Fibroblast of skin of right quadriceps (primary cell): ENCODE measurements around the gene LPA.

Experiments
- DNase-seq: peaks from one replicate; pipeline ENCODE4 v3.0.0-alpha.2; 2013

The LPA gene

DNA sequence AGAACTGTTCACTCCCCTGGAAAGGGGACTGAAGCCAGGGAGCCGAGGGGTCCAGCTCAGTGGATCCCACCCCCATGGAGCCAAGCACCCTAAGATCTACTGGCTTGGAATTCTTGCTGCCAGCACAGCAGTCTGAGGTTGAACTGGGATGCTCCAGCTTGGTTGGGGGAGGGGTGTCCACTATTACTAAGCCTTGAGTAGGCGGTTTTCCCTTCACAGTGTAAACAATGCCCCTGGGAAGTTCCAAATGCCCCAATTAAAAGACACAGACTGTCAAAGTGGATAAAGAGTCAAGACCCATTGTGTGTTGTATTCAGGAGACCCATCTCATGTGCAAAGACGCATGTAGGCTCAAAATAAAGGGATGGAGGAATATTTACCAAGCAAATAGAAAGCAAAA, 150.2 kb downstream of the LPA start:
- DNase-seq: peak; percentile 10

DNA sequence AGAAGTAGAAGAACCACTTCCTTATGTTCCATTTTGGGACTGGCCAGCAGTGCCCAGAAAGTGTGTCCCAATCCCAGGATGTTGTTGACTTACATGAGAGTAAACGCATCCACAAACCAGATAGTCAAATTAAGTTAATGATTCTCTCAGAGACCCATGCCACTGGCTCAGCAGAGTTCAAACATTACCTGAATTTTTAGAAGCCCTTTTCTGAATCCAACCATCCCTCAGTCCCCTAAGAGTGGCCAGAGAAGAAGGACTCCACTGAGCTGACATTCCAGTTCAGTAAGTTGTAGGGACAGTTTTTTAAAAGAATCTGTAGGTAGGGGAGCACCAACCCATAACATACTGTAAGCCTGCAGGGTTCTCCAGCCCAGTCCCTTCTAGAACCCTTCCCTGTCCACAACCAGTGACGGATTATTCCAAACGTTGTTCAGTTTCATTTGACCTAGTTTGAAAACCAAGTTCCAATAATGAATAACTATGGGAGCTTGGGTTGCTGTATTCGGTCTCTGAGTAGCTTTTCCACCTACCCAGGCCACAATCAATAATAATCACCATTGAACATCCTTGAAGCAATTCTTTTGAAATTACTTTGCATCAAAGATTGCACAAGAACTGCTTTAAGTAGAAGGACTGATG, 153.0 kb downstream of the LPA start:
- DNase-seq: no peak

DNA sequence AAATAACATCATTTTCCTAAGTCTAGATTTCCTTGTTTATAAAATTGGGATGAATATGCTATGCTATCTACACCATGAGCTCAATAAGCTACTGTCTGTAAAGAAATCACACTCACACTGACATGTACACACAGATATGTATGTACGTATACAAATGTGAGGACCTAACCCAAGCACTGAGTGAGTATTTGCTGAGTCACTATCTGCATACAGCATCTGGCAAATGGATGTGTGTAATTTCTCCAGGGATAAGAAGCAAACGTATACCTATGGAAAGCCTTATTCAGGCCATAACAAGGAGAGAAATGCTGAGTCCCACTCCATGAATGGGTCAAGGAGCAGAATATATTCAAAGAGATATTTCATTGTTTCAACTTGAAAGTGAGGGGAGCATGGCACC, 153.9 kb downstream of the LPA start:
- peak; percentile 71 for DNase-seq

DNA sequence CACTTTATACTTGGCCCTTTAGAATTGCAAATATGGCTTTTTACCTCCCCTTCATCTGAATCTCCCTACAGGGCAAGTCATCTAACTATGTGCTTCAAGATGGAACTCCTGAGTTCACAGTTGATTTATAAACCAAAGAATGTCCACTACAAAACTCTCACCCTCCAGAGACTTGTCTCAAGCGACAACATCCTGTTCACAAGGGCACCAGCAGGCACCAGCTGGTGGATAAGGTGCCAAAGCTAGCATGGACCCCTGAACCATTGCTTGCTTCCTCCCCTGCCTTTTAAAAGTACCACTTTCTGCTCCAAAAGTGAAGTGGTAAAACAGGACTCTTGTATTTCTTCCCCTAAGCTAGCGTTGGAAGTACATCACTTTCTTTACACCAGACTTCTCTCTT, 154.5 kb downstream of the LPA start:
- no peak for DNase-seq

DNA sequence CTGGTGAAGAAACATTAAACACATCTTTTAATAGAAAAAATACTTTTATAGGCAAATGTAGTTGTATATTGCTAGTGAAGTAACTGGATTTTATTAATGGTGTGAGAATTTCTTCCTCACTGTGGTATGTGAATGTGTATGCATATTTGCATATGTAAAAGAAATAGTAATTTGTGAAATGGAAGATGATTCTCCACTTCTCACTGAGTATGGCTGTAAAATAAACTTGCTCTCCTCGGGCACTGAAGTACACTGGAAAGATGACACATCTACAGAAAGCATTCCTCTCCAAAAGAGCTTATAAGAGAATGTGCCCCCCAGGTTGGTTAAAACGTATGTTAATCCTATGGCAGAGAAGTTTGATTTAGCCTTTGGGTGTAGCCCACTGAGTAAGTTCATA, 155.5 kb downstream of the LPA start:
- DNase-seq: peak; percentile 16

DNA sequence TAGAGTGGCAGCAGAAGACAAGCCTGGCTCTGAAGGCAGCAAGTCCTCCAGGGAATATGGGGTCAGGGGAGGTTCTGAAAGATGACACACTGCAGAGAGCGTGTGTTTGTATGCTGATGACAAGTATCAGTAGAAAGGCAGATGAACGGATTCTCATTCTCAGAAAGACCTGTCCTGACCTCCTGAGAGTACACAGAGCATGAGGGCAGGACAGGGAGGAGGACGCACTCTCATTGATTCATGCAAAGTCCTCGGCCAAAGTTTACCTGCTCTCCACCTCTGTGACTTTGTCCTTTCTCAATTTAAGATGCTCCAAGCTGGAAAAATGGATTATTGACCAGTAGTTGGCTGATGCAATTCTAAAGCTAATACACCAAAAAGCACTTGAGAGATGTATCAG, 156.7 kb downstream of the LPA start:
- no peak for DNase-seq

DNA sequence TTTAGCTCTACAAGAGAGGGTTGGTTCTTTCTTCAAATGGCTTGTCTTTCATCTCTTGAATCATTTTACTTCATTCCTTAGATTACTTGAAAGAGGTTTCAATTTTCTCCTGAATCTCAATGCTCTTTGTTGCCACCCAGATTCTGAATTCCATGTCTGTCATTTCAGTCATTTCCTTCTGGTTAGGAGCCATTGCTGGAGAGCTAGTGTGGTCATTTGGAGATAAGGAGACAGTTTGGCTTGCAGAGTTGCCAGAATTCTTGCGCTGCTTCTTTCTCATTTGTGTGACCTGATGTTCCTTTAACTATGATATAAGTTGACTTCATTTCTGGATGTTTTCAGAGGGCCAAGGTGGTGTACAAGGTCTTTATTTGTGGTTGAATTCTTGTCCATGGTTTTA, 158.1 kb downstream of the LPA start:
- no peak for DNase-seq

DNA sequence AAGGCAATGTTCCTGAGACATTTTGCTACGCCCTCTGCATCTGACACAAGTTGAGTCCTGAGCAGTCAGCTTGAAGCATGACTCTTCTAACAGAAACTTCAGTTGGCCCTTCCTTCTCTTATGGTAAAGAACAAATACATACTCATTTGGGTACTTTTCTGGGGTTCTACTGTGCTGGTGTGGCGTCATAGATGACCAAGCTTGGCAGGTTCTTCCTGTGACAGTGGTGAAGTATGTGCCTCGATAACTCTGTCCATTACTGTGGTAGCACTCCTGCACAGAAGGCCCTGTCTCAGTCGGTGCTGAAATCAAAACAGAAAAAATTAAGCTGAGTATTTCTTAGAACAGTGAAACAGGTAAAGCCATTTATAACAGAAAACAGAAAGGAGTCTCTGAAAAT, 163.4 kb downstream of the LPA start:
- DNase-seq: no peak

DNA sequence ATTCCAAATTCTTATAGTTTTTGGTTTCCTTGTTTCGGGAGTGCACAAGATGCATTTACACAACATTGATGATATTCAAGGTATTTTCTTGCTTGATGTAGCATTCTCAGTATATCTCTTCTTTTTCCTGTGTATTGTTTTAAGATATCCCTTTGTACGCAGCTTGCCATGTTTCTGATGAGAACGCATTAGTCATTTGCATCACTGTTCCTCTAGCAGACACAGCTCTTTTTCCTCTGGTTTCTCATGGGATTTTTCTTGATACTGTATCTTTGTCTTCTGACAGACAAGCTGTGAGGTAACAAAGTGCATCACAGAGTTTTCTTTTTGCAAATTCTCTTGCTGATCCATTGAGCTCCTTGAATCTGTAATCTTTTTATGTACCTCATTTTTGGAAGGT, 169.5 kb downstream of the LPA start:
- DNase-seq: no peak

DNA sequence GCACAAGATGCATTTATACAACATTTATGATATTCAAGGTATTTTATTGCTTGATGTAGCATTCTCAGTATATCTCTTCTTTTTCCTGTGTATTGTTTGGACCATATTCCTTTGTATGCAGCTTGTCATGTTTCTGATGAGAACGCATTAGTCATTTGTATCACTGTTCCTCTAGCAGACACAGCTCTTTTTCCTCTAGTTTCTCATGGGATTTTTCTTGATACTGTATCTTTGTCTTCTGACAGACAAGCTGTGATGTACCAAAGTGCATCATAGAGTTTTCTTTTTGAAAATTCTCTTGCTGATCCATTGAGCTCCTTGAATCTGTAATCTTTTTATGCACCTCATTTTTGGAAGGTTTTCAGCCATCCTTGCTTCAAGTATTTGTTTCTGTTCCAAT, 175.0 kb downstream of the LPA start:
- DNase-seq: no peak

DNA sequence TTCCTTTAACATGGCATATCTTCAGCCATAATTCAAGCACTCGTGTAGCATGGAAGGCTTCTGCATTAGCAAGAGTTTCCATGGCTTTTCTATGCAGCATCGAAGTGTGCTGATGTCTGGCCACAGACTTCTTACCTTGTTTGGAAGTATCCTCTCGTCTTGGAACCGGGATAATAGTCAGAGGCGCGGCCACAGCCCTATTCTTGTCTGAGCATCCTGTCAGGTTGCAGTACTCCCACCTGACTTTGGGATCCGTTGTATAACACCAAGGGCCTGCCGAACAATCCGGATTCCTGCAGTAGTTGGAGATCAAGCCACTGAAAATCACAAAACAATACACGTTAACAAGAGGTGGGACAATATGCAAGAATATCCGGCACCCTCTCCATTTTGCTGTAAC, 177.0 kb downstream of the LPA start:
- DNase-seq: no peak
